K562 treated with DMSO at 1 percent for 4 hours (cell line): ENCODE results near the gene KIN. TPM values are rescaled to one million over a fixed set of nuclear protein-coding genes. Genes with fewer than 3 reads are reported as not detected.

Experiments
- total RNA-seq: library from RNA; unstranded; fragments of 300-600 nt; gene quantifications from 2 replicates; pipeline ENCODE4 v1.2.3, GENCODE V29; 2022; ENCODE audit not compliant: insufficient read depth

The KIN gene, protein sequence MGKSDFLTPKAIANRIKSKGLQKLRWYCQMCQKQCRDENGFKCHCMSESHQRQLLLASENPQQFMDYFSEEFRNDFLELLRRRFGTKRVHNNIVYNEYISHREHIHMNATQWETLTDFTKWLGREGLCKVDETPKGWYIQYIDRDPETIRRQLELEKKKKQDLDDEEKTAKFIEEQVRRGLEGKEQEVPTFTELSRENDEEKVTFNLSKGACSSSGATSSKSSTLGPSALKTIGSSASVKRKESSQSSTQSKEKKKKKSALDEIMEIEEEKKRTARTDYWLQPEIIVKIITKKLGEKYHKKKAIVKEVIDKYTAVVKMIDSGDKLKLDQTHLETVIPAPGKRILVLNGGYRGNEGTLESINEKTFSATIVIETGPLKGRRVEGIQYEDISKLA
- total RNA-seq, result 3.5 and 7.0 TPM in 2 replicates

DNA sequence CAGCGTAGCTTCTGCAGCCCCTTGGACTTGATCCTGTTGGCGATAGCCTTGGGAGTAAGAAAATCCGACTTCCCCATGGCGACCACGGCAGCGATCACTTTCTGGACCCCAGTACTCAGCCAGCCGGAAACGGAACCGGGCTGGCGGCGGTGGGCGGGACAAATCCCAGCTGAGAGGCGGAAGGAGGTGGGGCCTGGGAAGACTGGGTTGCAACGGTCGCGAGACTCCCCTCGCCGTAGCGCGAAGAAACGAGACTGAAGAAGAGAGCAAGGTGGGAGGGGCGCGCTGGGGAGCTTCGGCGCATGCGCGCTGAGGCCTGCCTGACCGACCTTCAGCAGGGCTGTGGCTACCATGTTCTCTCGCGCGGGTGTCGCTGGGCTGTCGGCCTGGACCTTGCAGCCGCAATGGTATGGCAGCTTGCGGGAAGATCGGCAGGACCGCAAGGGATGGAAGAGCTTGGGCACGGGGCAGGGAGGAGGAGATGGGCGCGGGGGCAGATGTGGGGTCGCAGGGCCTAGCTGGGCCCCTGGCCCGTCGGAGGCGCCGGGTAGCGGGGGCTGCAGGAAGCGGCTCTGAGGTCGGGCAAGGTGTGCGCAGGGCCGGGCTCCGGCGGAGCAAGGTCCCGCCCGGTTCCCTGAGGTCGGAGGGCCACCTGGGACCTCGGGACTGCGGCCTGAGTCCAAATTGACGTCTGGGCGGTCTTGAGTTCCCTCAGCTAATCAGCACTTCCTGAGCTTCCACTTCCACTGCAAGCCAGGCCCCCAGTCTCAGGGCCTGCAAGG, at the start of gene KIN, which contains the start of gene ATP5F1C:
Gene KIN, minus strand, starts transcription at position 137 of the 782 bp plus-strand sequence. Its CDS starts 60 bp downstream, at position 77.
Gene ATP5F1C, plus strand, starts transcription at position 321 of the 782 bp plus-strand sequence. Its CDS starts 31 bp downstream, at position 352.

DNA sequence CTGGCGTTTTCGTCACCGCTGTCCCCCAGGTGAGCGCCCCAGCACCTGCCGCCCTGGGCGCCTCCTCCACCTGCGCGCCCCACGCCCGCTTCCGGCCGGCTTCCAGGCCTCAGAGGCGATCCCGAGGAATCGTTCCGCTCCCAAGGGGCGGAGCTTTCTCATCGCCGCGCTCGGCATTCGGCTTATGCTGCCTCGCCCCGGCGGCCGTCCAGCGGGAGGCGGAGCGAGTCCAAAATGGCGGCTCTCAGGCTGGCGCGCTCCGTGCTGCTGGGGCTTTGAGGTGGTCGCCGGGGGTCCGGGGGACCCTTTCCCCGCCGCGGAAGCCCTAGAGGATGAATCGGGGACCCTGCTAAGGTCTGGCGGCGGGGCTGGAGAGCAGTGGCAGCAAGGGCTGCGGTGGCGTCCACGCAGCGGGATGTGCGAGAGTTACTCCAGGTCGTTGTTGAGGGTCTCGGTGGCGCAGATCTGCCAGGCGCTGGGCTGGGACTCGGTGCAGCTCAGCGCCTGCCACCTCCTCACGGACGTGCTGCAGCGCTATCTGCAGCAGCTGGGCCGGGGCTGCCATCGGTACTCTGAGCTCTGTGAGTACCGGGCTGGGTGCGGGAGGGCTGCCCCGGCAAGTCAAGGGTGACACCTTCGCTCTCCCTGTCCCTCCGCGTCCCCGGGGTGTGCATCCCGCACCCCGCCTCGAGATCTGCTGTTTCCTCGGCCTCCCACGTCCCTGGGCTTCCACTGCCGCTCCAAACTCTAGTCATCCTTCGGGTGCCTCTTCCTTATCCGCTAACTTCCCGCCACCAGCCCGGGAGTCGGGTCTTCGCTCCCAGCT, 30.7 kb upstream of the KIN start, which contains the start of gene TAF3:
Gene TAF3, plus strand, starts transcription at position 211 of the 826 bp plus-strand sequence. Its CDS starts 205 bp downstream, at position 416.

DNA sequence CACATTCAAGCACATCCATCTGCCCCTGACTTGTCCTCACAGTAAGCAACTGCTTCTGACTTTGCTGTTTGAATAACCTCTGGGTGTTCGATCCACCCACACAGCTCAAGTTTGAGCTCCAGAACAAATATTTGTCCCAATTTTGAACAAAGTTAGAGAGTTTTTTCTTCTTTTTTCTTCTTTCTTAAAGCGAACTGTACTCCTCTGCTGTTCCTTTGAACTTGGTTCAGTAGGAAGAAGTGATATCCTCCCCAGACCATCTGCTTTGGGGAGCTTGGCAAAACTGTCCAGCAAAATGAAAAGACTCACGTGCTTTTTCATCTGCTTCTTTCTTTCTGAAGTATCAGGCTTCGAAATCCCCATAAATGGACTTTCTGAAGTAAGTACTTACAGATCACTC, 84.7 kb downstream of the KIN start, which contains the start of gene ITIH2:
Gene ITIH2, plus strand, starts transcription at position 177 of the 400 bp plus-strand sequence. Its CDS starts 119 bp downstream, at position 296.

Other genes with a start within 250 kb of the KIN start
- 8.6 and 15.2 TPM in 2 replicates for gene ITIH5, start 121.0 kb downstream of the KIN start, total RNA-seq
- not detected in 2 replicates for gene ITIH2, start 84.7 kb downstream of the KIN start, total RNA-seq
- gene ATP5F1C, start 184 bp upstream of the KIN start, total RNA-seq, result 294 and 339 TPM in 2 replicates
- 12.2 and 13.3 TPM in 2 replicates for gene TAF3, start 30.5 kb upstream of the KIN start, total RNA-seq